Hematopoietic multipotent progenitor cell treated with erythropoietin and hydrocortisone succinate and interleukin-3 and kit ligand, for 8 days (in vitro differentiated cells): ENCODE data around the gene SYAP1.
"Not testable (repeated sequence)": the region's sequence is repeated elsewhere in the genome, so short reads cannot be mapped to it uniquely, and the experiment has no call there.

ENCODE experiments used
- DNase-seq: peaks from one replicate; pipeline ENCODE4 v3.0.0-alpha.2; 2015

Gene SYAP1

GRCh38 chrX:16725072-16725471 lies 5.7 kb downstream of the SYAP1 start:
- no peak for DNase-seq

- not testable (repeated sequence) for DNase-seq
These were observed 7.1 kb downstream of the SYAP1 start for GRCh38 chrX:16726347-16726988.

- DNase-seq = no peak
These were observed 8.2 kb downstream of the SYAP1 start for GRCh38 chrX:16727637-16728036.

GRCh38 chrX:16730450-16730849 lies 11.0 kb downstream of the SYAP1 start:
- no peak for DNase-seq

GRCh38 chrX:16733013-16733412 lies 13.6 kb downstream of the SYAP1 start:
- DNase-seq = no peak

- no peak for DNase-seq
These were observed 17.6 kb downstream of the SYAP1 start for GRCh38 chrX:16737024-16737423.

- DNase-seq = no peak
These were observed 20.2 kb downstream of the SYAP1 start for GRCh38 chrX:16739574-16739973.

GRCh38 chrX:16743604-16744325 lies 24.4 kb downstream of the SYAP1 start:
- DNase-seq = no peak

- no peak for DNase-seq
These were observed 25.7 kb downstream of the SYAP1 start for GRCh38 chrX:16745102-16745501.

GRCh38 chrX:16745659-16746058 lies 26.2 kb downstream of the SYAP1 start:
- DNase-seq = no peak

GRCh38 chrX:16748425-16748824 lies 29.0 kb downstream of the SYAP1 start:
- no peak for DNase-seq

- DNase-seq = no peak
These were observed 30.7 kb downstream of the SYAP1 start for GRCh38 chrX:16750136-16750535.

- DNase-seq = no peak
These were observed 34.6 kb downstream of the SYAP1 start for GRCh38 chrX:16754019-16754418.

- DNase-seq = no peak
These were observed 37.3 kb downstream of the SYAP1 start for GRCh38 chrX:16756724-16757123.

GRCh38 chrX:16761500-16761899 lies 42.1 kb downstream of the SYAP1 start:
- DNase-seq = not testable (repeated sequence)

- no peak for DNase-seq
These were observed 43.2 kb downstream of the SYAP1 start for GRCh38 chrX:16762579-16762978.

- no peak for DNase-seq
These were observed 46.2 kb downstream of the SYAP1 start for GRCh38 chrX:16765594-16765993.

GRCh38 chrX:16770970-16771482 lies 51.6 kb downstream of the SYAP1 start:
- no peak for DNase-seq

GRCh38 chrX:16771483-16772398 lies 52.3 kb downstream of the SYAP1 start:
- peak; percentile 69 for DNase-seq

GRCh38 chrX:16772460-16772859 lies 53.0 kb downstream of the SYAP1 start:
- peak; percentile 22 for DNase-seq

- no peak for DNase-seq
These were observed 55.3 kb downstream of the SYAP1 start for GRCh38 chrX:16774746-16775145.

GRCh38 chrX:16778545-16778944 lies 59.1 kb downstream of the SYAP1 start:
- DNase-seq = no peak

- no peak for DNase-seq
These were observed 59.6 kb downstream of the SYAP1 start for GRCh38 chrX:16778993-16779392.
